Stimulated activated CD4-positive, alpha-beta T cell treated with anti-CD3 and anti-CD28 coated beads, Interleukin-1b, Interleukin-23, amount 100 ng/mL, for 24 hours (primary cell): Measurements from ENCODE around the gene E2F4.

Experiments used
- DNase-seq, 4 experiments: peaks; one replicate each; pipeline ENCODE4 v3.0.0-alpha.2; 2020; ENCODE audit warnings: low read depth in 4 of 4, low spot score in 1 of 4

E2F4 gene

DNA sequence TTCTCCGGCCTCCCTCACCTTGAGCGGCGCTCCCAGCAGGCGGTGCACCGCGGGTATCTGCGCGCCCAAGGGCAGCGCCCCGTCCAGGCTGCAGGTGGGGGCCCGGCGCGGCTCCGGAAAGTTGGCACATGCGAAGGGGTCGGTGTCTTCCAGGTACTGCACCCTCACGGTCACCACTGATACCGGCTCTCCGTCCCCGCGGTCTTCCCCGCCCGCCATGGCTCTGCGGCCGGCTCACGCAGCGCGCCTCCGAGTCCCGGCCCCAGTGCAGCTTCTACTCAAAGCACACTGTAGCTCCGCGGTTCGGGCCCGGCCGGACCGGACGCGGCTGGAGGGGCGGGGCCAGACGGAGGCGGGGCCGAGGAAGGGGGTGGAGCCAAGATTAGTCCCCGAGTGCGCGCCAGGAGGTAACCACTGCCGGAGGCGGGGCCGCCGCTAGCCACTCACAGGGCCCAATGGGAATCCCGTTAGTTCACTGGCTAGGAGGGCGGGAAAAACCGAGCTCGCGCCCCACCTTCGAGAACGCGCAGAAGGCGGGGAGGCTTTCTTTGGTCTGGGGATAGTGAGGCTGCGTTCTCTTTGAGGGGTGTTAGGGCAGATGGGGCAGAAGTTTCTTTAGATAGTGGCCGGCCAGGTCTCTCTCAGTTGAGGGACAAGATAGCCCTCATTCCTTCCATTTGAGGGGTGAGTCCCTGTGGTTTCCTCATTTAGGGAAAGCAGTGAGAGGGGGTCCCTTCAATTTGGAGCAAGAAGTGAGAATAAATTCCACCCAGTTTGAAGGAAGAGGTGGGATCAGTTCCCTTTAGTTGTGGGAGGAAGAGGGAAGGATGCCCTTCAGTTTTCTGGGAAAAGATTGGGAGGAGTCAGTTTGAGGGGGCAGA is 55.5 kb downstream of the E2F4 start, which contains the start of gene FHOD1:
Gene FHOD1, minus strand, starts transcription at position 290 of the 881 bp plus-strand sequence. Its CDS starts 71 bp downstream, at position 219.
- DNase-seq, result peak; percentile 89 to 99 (median 96)

DNA sequence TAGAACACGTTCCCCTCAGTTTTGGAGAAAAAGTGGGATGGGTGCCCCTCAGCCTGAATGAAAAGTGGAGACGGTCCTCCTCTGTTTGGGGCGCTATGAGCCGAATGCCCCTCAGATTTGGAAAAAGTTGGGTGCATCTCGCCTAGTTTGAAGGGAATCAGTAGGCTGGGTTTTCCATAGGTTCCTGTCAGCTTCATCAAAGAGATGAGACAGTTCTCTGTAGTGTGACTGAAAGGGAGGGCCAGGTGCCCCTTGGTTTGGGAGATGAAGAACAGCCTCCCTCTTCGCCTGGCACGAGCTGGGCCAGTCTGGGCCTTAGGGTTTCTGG is 56.1 kb downstream of the E2F4 start:
- DNase-seq, result no peak
